Heart right ventricle (tissue), 16 donors: Measurements from ENCODE around the gene PLD4. TPM values are rescaled to one million over a fixed set of nuclear protein-coding genes. Genes with fewer than 3 reads are reported as not detected.

Source experiments
- ATAC-seq, 8 donors: fragments of 200-7000 bp; cut with Tn5 transposase; one replicate each; pipeline ENCODE4 v1.9.1; 2020; ENCODE audit warnings: mild to moderate bottlenecking in 8 of 8, moderate library complexity in 8 of 8, moderate number of reproducible peaks in 1 of 8
- DNase-seq, 2 donors: peaks; one replicate each; pipeline ENCODE4 v3.0.0-alpha.2; 2020
- H3K27ac ChIP-seq, 10 donors: fragments of 200-600 bp; sonication (generic) in 2 of 10; one replicate each; pipeline versions ENCODE4 v1.5.0 to v1.8.0; 2020 to 2022; ENCODE audit warnings: mild to moderate bottlenecking in 3 of 10
- H3K27me3 ChIP-seq, 7 donors: fragments of 200-600 bp; one replicate each; pipeline ENCODE4 v1.8.0; 2021 to 2022; ENCODE audit warnings: mild to moderate bottlenecking in 2 of 7
- H3K36me3 ChIP-seq, 9 donors: fragments of 200-600 bp; sonication (generic) in 1 of 9; one replicate each; pipeline versions ENCODE4 v1.5.0 to v1.8.0; 2020 to 2022; ENCODE audit warnings: mild to moderate bottlenecking in 2 of 9
- H3K4me1 ChIP-seq, 9 donors: fragments of 200-600 bp; sonication (generic) in 1 of 9; one replicate each; pipeline versions ENCODE4 v1.5.0 to v1.8.0; 2020 to 2022; ENCODE audit warnings: mild to moderate bottlenecking in 4 of 9
- H3K4me3 ChIP-seq, 10 donors: fragments of 200-600 bp; sonication (generic) in 2 of 10; one replicate each; pipeline versions ENCODE4 v1.5.0 to v1.8.0; 2020 to 2022; ENCODE audit warnings: mild to moderate bottlenecking in 7 of 10, moderate library complexity in 2 of 10
- H3K9me3 ChIP-seq, 11 donors: fragments of 200-600 bp in 10 of 11; sonication (generic) in 2 of 11; one replicate each; pipeline versions ENCODE4 v1.5.0 to v1.8.0; 2013 to 2022; ENCODE audit warnings: mild to moderate bottlenecking in 2 of 11, control low read depth in 1 of 11, moderate library complexity in 1 of 11
- WGBS, 2 donors: extraction: QIAGEN DNeasy Blood & Tissue Kit; methylation state at CpG; one replicate each; pipeline ENCODE4 v1.1.7; 2013; ENCODE audit warnings: inconsistent platforms in 1 of 2; 5-methylcytosine and 5-hydroxymethylcytosine counted together
- intact Hi-C, 10 donors: fragments of 100-400 bp; cut with DNase I; formaldehyde crosslinking; loops; one replicate each; pipeline versions ENCODE4 v1.11.1 to v1.14.2; 2022
- polyA plus RNA-seq, 2 donors: library from polyadenylated mRNA; stranded (reverse); fragments of 200-250 nt; gene quantifications; one replicate each; pipeline ENCODE4 v1.2.3, GENCODE V29; 2013
- total RNA-seq, 10 donors: library from RNA; stranded (reverse); fragmentation: NEBNext Ultra II Directional in 3 of 10; extraction: Animal tissue kit (Norgen Biotek cat#: 25700) in 3 of 10; gene quantifications; one replicate each; pipeline versions ENCODE4 v1.2.1 to v1.2.4, GENCODE V29; 2021 to 2023
- TF ChIP-seq, protein P1 (sequence below), 9 donors: fragments of 200-600 bp; sonication (generic) in 2 of 9; IDR thresholded peaks; one replicate each; pipeline versions ENCODE4 v1.5.0 to v1.8.0; 2021 to 2022; ENCODE audit warnings: antibody characterized with exemption in 9 of 9, mild to moderate bottlenecking in 5 of 9, moderate library complexity in 1 of 9
- donor health status: Arrhythmogenic right ventricular cardiomyopathy.
- donor health status: ischemic (EF 13 %, LVEDD 7.1; RV severe dilation, severe dysfunction).
- donor health status: healthy with polysubstance abuse.
- donor health status: DM: no; HTN: yes; CAD: no.
- donor health status: DM: no; HTN: no; CAD: no.
- donor health status: ischemic (EF 25% LVEDD 6.9; RV normal size, moderate dysfunction).
- donor health status: ischemic (EF 25% LVEDD 5.7; RV mildly dilated, moderate dysfunction).
- donor health status: healthy.
- donor health status: DM: yes; HTN: yes; CAD: no.
- donor health status: Ischemic cardiomyopathy.
- donor health status: ischemic (EF 35%, LVEDD 5.7; RV mildly dilated, moderate dysfunction).
- donor health status: nonischemic (EF 11% LVEDD 7.7; RV severe dilation, severe dysfunction).
- donor health status: DM: yes; HTN: yes; CAD: no.
- donor health status: PGD.
- donor health status: ischemic (EF 29% LVEDD 5.4; RV normal size, mild dysfunction).
- donor health status: nonischemic (EF 23%, LVEDD 6.1; RV moderate dilation, normal function).

The PLD4 gene
- total and polyA plus RNA-seq, 12 donors: 0.07 to 0.91 (median 0.47) TPM; not detected in 1

DNA sequence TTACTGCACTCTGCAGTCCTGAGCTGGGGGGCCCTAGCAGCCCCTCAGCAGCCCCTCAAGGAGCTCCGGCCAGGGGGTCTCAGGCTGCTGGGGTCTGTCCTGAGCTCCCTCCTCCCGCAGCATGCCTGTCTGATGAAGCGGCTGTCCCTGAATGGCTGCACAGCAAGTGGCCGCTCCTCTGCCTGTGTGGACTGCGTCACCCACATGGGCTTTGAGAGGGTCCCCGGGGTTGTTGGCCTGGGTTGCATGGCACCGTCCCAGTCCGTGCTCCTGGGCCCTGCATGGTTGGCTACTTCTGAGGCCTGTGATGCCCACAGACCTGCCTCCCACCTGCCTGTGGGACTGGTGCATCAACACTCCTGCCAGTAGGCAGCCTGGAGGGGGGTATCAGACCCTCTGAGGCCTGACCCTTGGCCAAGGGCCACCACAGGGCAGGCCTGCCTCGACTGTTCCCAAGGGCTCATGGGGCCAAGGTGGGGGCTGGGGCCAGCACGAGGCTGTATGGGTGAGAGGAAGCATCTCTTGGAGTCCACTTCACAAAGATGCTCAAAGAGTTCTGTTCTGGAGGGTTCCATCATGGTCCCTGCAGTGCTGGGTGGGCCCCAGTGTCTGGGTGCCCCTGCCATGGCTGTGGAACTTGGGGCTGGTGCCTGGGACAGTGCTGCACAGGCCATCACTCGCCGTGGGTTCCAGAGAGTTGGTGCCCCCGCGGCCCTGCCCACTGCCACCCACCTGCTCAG, 47.4 kb upstream of the PLD4 start:
- intact Hi-C loops: no loop called here
- WGBS, 2 donors: 85 to 87% methylated on average over 14 of the region's 14 CpGs
- TF ChIP-seq, protein P1, sequence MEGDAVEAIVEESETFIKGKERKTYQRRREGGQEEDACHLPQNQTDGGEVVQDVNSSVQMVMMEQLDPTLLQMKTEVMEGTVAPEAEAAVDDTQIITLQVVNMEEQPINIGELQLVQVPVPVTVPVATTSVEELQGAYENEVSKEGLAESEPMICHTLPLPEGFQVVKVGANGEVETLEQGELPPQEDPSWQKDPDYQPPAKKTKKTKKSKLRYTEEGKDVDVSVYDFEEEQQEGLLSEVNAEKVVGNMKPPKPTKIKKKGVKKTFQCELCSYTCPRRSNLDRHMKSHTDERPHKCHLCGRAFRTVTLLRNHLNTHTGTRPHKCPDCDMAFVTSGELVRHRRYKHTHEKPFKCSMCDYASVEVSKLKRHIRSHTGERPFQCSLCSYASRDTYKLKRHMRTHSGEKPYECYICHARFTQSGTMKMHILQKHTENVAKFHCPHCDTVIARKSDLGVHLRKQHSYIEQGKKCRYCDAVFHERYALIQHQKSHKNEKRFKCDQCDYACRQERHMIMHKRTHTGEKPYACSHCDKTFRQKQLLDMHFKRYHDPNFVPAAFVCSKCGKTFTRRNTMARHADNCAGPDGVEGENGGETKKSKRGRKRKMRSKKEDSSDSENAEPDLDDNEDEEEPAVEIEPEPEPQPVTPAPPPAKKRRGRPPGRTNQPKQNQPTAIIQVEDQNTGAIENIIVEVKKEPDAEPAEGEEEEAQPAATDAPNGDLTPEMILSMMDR (IDR thresholded peaks at IDR 0.05): no peak
- Histone ChIP-seq H3K4me3 (no peak overlapping the region), H3K27me3 (no peaks in the 10 kb centered on the region), H3K27ac (no peak overlapping the region), H3K36me3 (peaks cover 0 to 33% (median 0%) of the 10 kb centered on the region in 9 donors), H3K4me1 (peaks cover 0 to 25% (median 6%) of the 10 kb centered on the region in 9 donors), H3K9me3 (no peaks in the 10 kb centered on the region)
- peak in 1 of 2 donors; percentile 7 for DNase-seq
- no peak for ATAC-seq

DNA sequence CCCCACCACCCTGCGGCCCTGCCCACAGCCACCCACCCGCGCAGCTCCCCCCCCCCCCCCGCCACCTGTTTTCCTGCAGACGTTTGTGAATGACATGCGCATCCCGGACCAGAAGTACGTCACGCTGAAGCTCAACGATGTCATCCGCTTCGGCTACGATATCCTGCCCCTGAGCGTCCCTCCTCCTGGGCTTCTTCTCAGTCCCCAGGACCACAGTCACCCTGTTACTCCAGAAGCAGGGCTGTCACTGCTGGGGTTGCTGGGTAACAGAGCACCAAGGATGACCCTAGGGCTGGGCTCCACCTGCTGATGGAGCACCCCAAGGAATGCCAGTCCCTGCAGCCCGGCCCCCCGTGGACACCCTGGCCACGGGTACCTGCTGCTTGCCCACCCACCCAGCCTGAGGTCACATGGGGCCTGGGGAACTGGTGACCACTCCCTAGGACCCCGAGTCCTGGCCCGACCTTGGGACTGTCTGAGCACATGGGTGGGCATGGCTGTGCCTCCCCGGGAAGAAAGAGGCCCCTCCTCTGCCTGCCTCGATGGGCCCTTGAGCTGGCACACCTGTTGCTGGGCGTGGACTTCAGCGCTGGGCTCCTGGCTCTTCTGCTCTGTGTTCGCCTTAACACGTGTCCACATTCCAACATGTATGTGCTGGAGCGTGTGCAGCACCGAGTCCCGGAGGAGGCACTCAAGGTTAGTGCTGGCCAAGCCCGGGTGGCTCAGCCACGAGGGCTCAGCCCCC, 46.7 kb upstream of the PLD4 start:
- no peaks in the 10 kb centered on the region for H3K9me3 ChIP-seq
- peak in 1 of 2 donors; percentile 7 for DNase-seq
- intact Hi-C loops: no loop called here
- TF ChIP-seq, protein P1 (IDR thresholded peaks at IDR 0.05): no peak
- no peak overlapping the region for H3K27ac ChIP-seq
- no peak for ATAC-seq
- peaks cover 0 to 19% (median 0%) of the 10 kb centered on the region in 9 donors for H3K4me1 ChIP-seq
- no peak overlapping the region for H3K4me3 ChIP-seq
- no peaks in the 10 kb centered on the region for H3K27me3 ChIP-seq
- peaks cover 0 to 33% (median 0%) of the 10 kb centered on the region in 9 donors for H3K36me3 ChIP-seq
- WGBS, 2 donors: 73 to 81% methylated on average over 29 to 30 of the region's 30 CpGs

DNA sequence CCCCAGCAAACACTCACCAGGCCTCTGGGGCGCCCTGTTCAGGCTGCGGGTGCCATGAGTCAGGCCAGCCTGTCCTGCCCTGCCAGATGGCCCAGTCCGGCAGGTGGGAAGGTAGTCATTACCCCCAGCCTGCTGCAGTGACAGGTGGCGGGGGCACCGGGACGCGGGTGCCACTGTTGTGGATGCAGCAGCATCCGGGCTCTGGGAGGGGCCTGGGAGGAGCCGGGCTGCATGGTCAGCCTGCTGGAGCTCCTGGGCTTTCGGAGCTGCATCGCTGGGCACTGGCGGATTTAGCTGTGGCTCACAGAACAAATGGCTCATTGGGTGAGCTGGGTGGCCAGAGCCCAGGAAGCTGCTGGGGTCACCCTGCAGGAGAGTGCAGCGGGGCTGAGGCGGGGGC, 46.1 kb upstream of the PLD4 start:
- Histone ChIP-seq H3K9me3 (no peaks in the 10 kb centered on the region), H3K27me3 (no peaks in the 10 kb centered on the region), H3K27ac (no peak overlapping the region), H3K4me3 (no peak overlapping the region), H3K4me1 (peaks cover 0 to 13% (median 0%) of the 10 kb centered on the region in 9 donors), H3K36me3 (peaks cover 0 to 35% (median 0%) of the 10 kb centered on the region in 9 donors)
- DNase-seq (peak in 1 of 2 donors; percentile 4), ATAC-seq (no peak)
- WGBS, 2 donors: 94 to 96% methylated on average over 14 of the region's 14 CpGs
- intact Hi-C loops: no loop called here
- TF ChIP-seq, protein P1 (IDR thresholded peaks at IDR 0.05): no peak

DNA sequence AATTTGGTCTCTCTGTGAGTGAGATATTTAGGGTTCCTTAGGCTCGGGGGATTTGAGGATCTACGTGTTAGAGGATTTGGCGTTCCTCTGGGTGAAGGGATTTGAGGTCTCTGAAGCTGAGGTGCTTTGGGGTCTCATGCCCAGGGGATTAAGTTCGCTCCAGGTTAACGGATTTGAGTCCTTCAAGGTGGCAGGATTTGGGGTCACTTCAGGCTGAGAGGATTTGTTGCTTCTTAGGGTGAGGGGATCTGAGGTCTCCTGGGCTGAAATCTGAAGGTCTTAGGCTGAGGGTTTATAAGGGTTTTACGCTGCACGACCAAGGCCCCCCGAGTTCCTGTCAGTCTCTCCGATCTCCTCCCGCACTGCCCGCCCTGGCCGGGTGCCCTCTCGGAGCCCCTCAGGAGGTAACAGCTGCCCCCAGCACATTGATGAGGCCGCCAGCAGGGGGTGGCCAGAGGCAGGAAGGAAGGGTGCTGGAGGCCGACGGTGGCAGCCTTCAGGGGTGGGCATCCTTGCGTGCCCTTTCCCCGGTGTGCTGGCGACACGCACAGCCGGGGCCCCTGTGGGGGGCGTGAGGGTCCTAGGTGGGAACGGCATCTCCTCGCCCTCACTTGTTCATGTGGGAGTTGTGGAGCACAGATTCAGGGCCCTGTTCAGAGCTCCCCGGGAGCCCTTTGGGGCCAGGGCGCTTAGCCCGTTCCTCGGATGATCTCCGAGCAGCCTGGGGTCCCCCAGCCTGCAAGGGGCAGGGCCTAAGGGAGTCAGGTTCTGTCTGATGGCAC, 45.3 kb upstream of the PLD4 start:
- peaks cover 0 to 13% (median 0%) of the 10 kb centered on the region in 9 donors for H3K4me1 ChIP-seq
- H3K4me3 ChIP-seq: no peak overlapping the region
- no peak overlapping the region for H3K27ac ChIP-seq
- TF ChIP-seq, protein P1 (IDR thresholded peaks at IDR 0.05): no peak
- DNase-seq: no peak
- no peaks in the 10 kb centered on the region for H3K27me3 ChIP-seq
- no peaks in the 10 kb centered on the region for H3K9me3 ChIP-seq
- intact Hi-C loops: no loop called here
- WGBS, 2 donors: 87 to 88% methylated on average over 29 of the region's 29 CpGs
- peaks cover 0 to 43% (median 0%) of the 10 kb centered on the region in 9 donors for H3K36me3 ChIP-seq
- no peak for ATAC-seq
